GM12878 (cell line): ENCODE measurements around the gene NT5C3A. TPM values are rescaled to one million over a fixed set of nuclear protein-coding genes. Genes with fewer than 3 reads are reported as not detected.

Experiments used
- ATAC-seq: fragments of 200-7000 bp; cut with Tn5 transposase; 3 replicates; pipeline ENCODE4 v1.9.1; 2020; ENCODE audit warnings: mild to moderate bottlenecking, moderate library complexity
- BruUV-seq: library from RNA; stranded (reverse); fragments of 400-500 nt; replicated peaks from 2 replicates; lab custom pipeline; 2021; lab: Mats Ljungman, UMichigan
- CTCF ChIA-PET: fragments of 300-600 bp; sonication (Branson Sonifier 250); formaldehyde crosslinking; extraction: SDS; loops from one replicate; lab custom pipeline; 2021; ENCODE audit warnings: inconsistent platforms; lab: Yijun Ruan, JAX
- POLR2A ChIA-PET: fragments of 350-600 bp; formaldehyde crosslinking; extraction: SDS; loops from one replicate; lab custom pipeline; 2021; ENCODE audit warnings: inconsistent platforms; lab: Charles Lee
- RAD21 ChIA-PET: fragments of 300-600 bp; sonication (Branson Sonifier 250); formaldehyde crosslinking; loops from one replicate; lab custom pipeline; 2023; ENCODE audit warnings: antibody characterized with exemption; ENCODE audit not compliant: unreplicated experiment; lab: Charles Lee
- SMC1A ChIA-PET: fragments of 300-600 bp; sonication (Branson Sonifier 250); formaldehyde crosslinking; loops from one replicate; lab custom pipeline; 2023; ENCODE audit not compliant: unreplicated experiment, uncharacterized antibody; lab: Charles Lee
- DNase-seq: peaks from one replicate; pipeline ENCODE4 v3.0.0-alpha.2; 2011; ENCODE audit warnings: low read depth, low spot score
- FAIRE-seq: peaks from 3 replicates; lab custom pipeline; 2011; peaks lifted over from hg19 to GRCh38; lab: Jason Lieb, UNC
- H2AFZ ChIP-seq: 2 replicates; pipeline ENCODE4 v1.6.0; 2011; ENCODE audit warnings: low read depth, low read length, control low read depth; ENCODE audit not compliant: control insufficient read depth
- H3K27ac ChIP-seq: 2 replicates; pipeline ENCODE4 v1.5.1; 2011; ENCODE audit warnings: control low read depth; ENCODE audit not compliant: control insufficient read depth, insufficient read depth
- H3K27me3 ChIP-seq, 2 experiments: replicated peaks in 1 of 2; 2 replicates each; pipeline versions ENCODE4 v1.6.0 to v1.6.1; 2011; ENCODE audit warnings: low read length in 1 of 2; ENCODE audit not compliant: control insufficient read depth in 2 of 2, insufficient read depth in 2 of 2
- H3K36me3 ChIP-seq, 2 experiments: 2 replicates each; pipeline ENCODE4 v1.5.1; 2011; ENCODE audit warnings: low read length in 1 of 2; ENCODE audit not compliant: control insufficient read depth in 2 of 2, insufficient read depth in 2 of 2
- H3K4me1 ChIP-seq: 2 replicates; pipeline ENCODE4 v1.6.1; 2011; ENCODE audit warnings: mild to moderate bottlenecking, low read length, moderate library complexity, mixed read lengths; ENCODE audit not compliant: control insufficient read depth, insufficient read depth
- H3K4me2 ChIP-seq: 2 replicates; pipeline ENCODE4 v1.6.0; 2011; ENCODE audit warnings: control low read depth; ENCODE audit not compliant: control insufficient read depth, insufficient read depth
- H3K4me3 ChIP-seq: fragments of 200-600 bp; sonication (generic); 2 replicates; pipeline ENCODE4 v1.5.1; 2016
- H3K79me2 ChIP-seq: 2 replicates; pipeline ENCODE4 v1.6.0; 2011; ENCODE audit warnings: low read length; ENCODE audit not compliant: control insufficient read depth, insufficient read depth
- H3K9ac ChIP-seq: 2 replicates; pipeline ENCODE4 v1.8.0; 2011; ENCODE audit warnings: low read length, control low read depth, mixed read lengths; ENCODE audit not compliant: control insufficient read depth, insufficient read depth
- H3K9me3 ChIP-seq: replicated peaks from 3 replicates; pipeline ENCODE4 v1.5.1; 2011; ENCODE audit warnings: mild to moderate bottlenecking, low read length; ENCODE audit not compliant: control insufficient read depth, insufficient read depth
- H4K20me1 ChIP-seq: 2 replicates; pipeline ENCODE4 v1.6.0; 2011; ENCODE audit not compliant: control insufficient read depth, insufficient read depth
- ASH2L ChIP-seq: fragments of 300-600, 200-600 bp; sonication (generic); IDR thresholded peaks from 2 replicates; pipeline ENCODE4 v1.6.1; 2017; ENCODE audit warnings: low read depth, mild to moderate bottlenecking, borderline replicate concordance
- EED ChIP-seq: sonication (generic); IDR thresholded peaks from 2 replicates; pipeline ENCODE4 v1.6.1; 2016; ENCODE audit warnings: antibody characterized with exemption, low read depth
- ETV6 ChIP-seq, 2 experiments: fragments of 450-650 bp in 1 of 2; IDR thresholded peaks in 1 of 2; conservative IDR thresholded peaks in 1 of 2; 2 replicates each; pipeline ENCODE4 v1.6.1; 2014; ENCODE audit warnings: antibody characterized with exemption in 1 of 2, borderline replicate concordance in 1 of 2, low read depth in 1 of 2, mild to moderate bottlenecking in 1 of 2, moderate library complexity in 1 of 2
- HDAC6 ChIP-seq: fragments of 200-600 bp; sonication (generic); IDR thresholded peaks from one replicate; pipeline ENCODE4 v1.8.0; 2017; ENCODE audit warnings: antibody characterized with exemption; ENCODE audit not compliant: unreplicated experiment
- JUNB ChIP-seq: IDR thresholded peaks from 2 replicates; pipeline ENCODE4 v1.6.1; 2016; ENCODE audit warnings: antibody characterized with exemption, mild to moderate bottlenecking
- JUND ChIP-seq: IDR thresholded peaks from 2 replicates; pipeline ENCODE4 v1.6.1; 2012; ENCODE audit warnings: low read depth, mild to moderate bottlenecking, low read length, improper control_type of control experiment, moderate library complexity
- KAT2A ChIP-seq: conservative IDR thresholded peaks from 2 replicates; pipeline ENCODE4 v1.6.1; 2011; ENCODE audit warnings: low read depth, low read length; ENCODE audit not compliant: control insufficient read depth
- MTA2 ChIP-seq: fragments of 450-650 bp; IDR thresholded peaks from 2 replicates; pipeline ENCODE4 v1.6.1; 2016; ENCODE audit warnings: low read depth, mild to moderate bottlenecking, moderate library complexity
- MYB ChIP-seq: fragments of 150-350 bp; IDR thresholded peaks from 2 replicates; pipeline ENCODE4 v1.6.1; 2014; ENCODE audit warnings: mild to moderate bottlenecking, low read depth, low read length, borderline replicate concordance
- NBN ChIP-seq: fragments of 450-650 bp; IDR thresholded peaks from 2 replicates; pipeline ENCODE4 v1.6.1; 2016
- WRNIP1 ChIP-seq: IDR thresholded peaks from 2 replicates; pipeline ENCODE4 v1.6.1; 2011; ENCODE audit warnings: low read depth, low read length, improper control_type of control experiment, borderline replicate concordance
- ZNF274 ChIP-seq: IDR thresholded peaks from one replicate; pipeline ENCODE4 v1.8.0; 2011; ENCODE audit not compliant: insufficient read length, insufficient read depth
- WGBS: methylation state at CpG from one replicate; pipeline ENCODE4 v1.1.6; 2016; ENCODE audit warnings: low lambda C conversion rate; ENCODE audit not compliant: insufficient replicate concordance, insufficient coverage; ENCODE audit errors: missing lambda C conversion rate; 5-methylcytosine and 5-hydroxymethylcytosine counted together
- in situ Hi-C: fragments of 300-500 bp; cut with MboI; formaldehyde crosslinking; loops from 9 replicates; pipeline ENCODE4 v1.14.3; 2018; ENCODE audit warnings: mixed read lengths
- intact Hi-C: fragments of 100-400 bp; cut with micrococcal nuclease; formaldehyde crosslinking; loops from one replicate; pipeline ENCODE4 v1.14.2; 2022; ENCODE audit not compliant: unreplicated experiment
- polyA plus RNA-seq, 11 experiments: library from polyadenylated mRNA; depleted of rRNA in 4 of 11; unstranded in 6 of 11; stranded (reverse) in 5 of 11; fragments of >200 nt; fragmentation: Nextera tagmentation in 4 of 11; fragmentation: Illumina TruSeq in 1 of 11; extraction: Ambion mirVana in 4 of 11; extraction: Trizol in 1 of 11; gene quantifications; 1 replicate in 1 of 11; 2 replicates in 10 of 11; pipeline versions ENCODE4 v1.2.1 to v1.2.3, GENCODE V29; 2011 to 2016; ENCODE audit warnings: inconsistent platforms in 2 of 11, missing spikeins in 2 of 11, low read depth in 1 of 11
- total RNA-seq, 4 experiments: library from RNA; depleted of rRNA in 3 of 4; stranded (reverse); fragments of >200 nt in 3 of 4; fragmentation: Illumina TruSeq in 1 of 4; extraction: Trizol in 1 of 4; gene quantifications; 2 replicates each; pipeline versions ENCODE4 v1.2.1 to v1.2.3, GENCODE V29; 2013 to 2021
- TF ChIP-seq, protein P1 (sequence below): fragments of 450-650 bp; IDR thresholded peaks from 2 replicates; pipeline ENCODE4 v1.6.1; 2017; ENCODE audit warnings: antibody characterized with exemption, mild to moderate bottlenecking, moderate library complexity
- TF ChIP-seq, protein P2 (sequence below): IDR thresholded peaks from 2 replicates; pipeline ENCODE4 v1.6.1; 2012; ENCODE audit warnings: low read depth, low read length, improper control_type of control experiment

The NT5C3A gene
- total and polyA plus RNA-seq, 10 of the 15 experiments (the other 5 are each of a cell fraction or from before 2014, with no cell fraction given): 53.0 to 111 (median 71.4) TPM

DNA sequence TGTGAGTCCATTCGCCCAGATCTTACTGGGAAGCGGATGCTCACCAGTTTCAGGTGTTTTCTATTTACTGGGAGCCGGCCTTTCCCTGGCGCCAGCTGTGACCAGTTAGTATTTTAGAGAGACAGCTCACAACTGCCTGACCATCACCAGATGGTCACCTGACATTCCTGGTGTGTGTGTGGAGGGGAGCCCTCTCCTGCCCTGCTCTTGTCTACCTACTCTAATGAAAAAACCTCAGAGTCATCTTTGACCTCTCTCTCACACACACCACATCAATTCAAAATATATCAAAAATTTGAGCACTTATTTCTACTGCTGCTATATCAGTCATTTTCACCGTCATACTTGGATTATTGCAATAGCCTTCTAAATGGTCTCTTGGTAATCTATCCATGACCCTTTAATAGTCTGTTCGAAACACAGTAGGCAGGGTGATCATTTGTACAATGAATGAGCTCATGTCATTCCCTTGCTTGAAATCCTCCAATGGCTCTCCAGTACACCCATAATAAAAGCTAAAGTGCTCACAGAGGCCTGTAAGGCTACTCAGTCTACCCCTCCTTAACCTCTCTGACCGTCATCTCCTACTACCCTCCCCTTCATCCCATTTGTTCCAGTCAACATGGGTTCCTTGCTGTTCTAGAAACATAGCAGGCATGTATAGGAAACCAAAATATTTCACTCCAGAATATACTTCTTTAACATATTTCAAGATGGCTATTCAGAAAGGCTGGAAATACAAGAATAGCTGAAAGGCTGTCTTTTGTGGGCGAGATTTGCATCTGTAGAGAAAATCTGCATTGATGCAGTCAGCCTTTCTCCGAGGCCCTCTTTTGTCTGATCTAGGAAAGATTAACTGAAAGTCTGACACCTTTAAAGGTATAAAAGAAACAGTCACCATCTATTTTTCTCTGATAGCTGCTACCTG is 17.5 kb upstream of the NT5C3A start:
- Histone ChIP-seq H3K9ac (no peak overlapping the region), H3K4me2 (no peak overlapping the region), H2AFZ (no peak overlapping the region), H3K9me3 (no peaks in the 10 kb centered on the region), H3K36me3 (no peaks in the 10 kb centered on the region), H3K27ac (no peak overlapping the region), H3K4me3 (no peak overlapping the region), H3K27me3 (peaks cover 0 to 1% of the 10 kb centered on the region in 2 experiments; a peak in 2 of 4 replicates), H4K20me1 (no peaks in the 10 kb centered on the region), H3K4me1 (no peaks in the 10 kb centered on the region), H3K79me2 (no peaks in the 10 kb centered on the region)
- CTCF ChIA-PET: interaction anchor here (0.8 to 1.1 kb wide), 2 partner anchors 27 to 233 kb away, joined by 3 to 5 read pairs; no protein-coding TSS in a partner anchor
- WGBS: 51% methylated on average over 9 of the region's 9 CpGs
- intact Hi-C loops: no loop called here
- SMC1A ChIA-PET: no interaction called here
- DNase-seq: no peak
- no peak for FAIRE-seq
- in situ Hi-C loops: no loop called here
- BruUV-seq: no TSS peak
- RAD21 ChIA-PET: no interaction called here
- TF ChIP-seq, protein P1, sequence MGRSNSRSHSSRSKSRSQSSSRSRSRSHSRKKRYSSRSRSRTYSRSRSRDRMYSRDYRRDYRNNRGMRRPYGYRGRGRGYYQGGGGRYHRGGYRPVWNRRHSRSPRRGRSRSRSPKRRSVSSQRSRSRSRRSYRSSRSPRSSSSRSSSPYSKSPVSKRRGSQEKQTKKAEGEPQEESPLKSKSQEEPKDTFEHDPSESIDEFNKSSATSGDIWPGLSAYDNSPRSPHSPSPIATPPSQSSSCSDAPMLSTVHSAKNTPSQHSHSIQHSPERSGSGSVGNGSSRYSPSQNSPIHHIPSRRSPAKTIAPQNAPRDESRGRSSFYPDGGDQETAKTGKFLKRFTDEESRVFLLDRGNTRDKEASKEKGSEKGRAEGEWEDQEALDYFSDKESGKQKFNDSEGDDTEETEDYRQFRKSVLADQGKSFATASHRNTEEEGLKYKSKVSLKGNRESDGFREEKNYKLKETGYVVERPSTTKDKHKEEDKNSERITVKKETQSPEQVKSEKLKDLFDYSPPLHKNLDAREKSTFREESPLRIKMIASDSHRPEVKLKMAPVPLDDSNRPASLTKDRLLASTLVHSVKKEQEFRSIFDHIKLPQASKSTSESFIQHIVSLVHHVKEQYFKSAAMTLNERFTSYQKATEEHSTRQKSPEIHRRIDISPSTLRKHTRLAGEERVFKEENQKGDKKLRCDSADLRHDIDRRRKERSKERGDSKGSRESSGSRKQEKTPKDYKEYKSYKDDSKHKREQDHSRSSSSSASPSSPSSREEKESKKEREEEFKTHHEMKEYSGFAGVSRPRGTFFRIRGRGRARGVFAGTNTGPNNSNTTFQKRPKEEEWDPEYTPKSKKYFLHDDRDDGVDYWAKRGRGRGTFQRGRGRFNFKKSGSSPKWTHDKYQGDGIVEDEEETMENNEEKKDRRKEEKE: no peak
- no peak for TF ChIP-seq JUND
- no peak for TF ChIP-seq ZNF274
- TF ChIP-seq, protein P2, sequence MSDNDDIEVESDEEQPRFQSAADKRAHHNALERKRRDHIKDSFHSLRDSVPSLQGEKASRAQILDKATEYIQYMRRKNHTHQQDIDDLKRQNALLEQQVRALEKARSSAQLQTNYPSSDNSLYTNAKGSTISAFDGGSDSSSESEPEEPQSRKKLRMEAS: no peak
- no peak for TF ChIP-seq EED
- TF ChIP-seq JUNB: no peak
- TF ChIP-seq MYB: no peak
- no peak for TF ChIP-seq HDAC6
- TF ChIP-seq KAT2A: no peak
- TF ChIP-seq WRNIP1: no peak
- no peak for TF ChIP-seq NBN
- TF ChIP-seq ASH2L: no peak
- no peak for TF ChIP-seq MTA2
- no peak for TF ChIP-seq ETV6 (conservative IDR thresholded peaks at IDR 0.05 in 1 of 2, IDR thresholded peaks at IDR 0.05 in 1 of 2; ENCODE audit: borderline replicate concordance in 1 of 2, low read depth in 1 of 2)
- POLR2A ChIA-PET: no interaction called here
- ATAC-seq: no peak
